B cell (primary cell): ENCODE data around the gene CARMIL3.
"Not testable (repeated sequence)": the region's sequence is repeated elsewhere in the genome, so short reads cannot be mapped to it uniquely, and the experiment has no call there.

Experiments used
- CTCF ChIP-seq: fragments of 200-600 bp; IDR thresholded peaks from one replicate; pipeline ENCODE4 v1.8.0; 2022; ENCODE audit warnings: antibody characterized with exemption, mild to moderate bottlenecking
- EZH2 ChIP-seq: IDR thresholded peaks from 2 replicates; pipeline ENCODE4 v1.6.1; 2012; ENCODE audit warnings: borderline replicate concordance, low read depth, mild to moderate bottlenecking, moderate library complexity, low read length; ENCODE audit not compliant: insufficient read depth, poor library complexity, severe bottlenecking

GRCh38 chr14:24018978-24019377 lies 32.8 kb upstream of the CARMIL3 start:
- TF ChIP-seq CTCF, EZH2: not testable (repeated sequence)
